ENCODE results near the gene FGD4. TPM values are rescaled to one million over a fixed set of nuclear protein-coding genes. Genes with fewer than 3 reads are reported as not detected.

FGD4 gene
- total RNA-seq, 1 experiment from 2014 or later, result 54.3 TPM

DNA sequence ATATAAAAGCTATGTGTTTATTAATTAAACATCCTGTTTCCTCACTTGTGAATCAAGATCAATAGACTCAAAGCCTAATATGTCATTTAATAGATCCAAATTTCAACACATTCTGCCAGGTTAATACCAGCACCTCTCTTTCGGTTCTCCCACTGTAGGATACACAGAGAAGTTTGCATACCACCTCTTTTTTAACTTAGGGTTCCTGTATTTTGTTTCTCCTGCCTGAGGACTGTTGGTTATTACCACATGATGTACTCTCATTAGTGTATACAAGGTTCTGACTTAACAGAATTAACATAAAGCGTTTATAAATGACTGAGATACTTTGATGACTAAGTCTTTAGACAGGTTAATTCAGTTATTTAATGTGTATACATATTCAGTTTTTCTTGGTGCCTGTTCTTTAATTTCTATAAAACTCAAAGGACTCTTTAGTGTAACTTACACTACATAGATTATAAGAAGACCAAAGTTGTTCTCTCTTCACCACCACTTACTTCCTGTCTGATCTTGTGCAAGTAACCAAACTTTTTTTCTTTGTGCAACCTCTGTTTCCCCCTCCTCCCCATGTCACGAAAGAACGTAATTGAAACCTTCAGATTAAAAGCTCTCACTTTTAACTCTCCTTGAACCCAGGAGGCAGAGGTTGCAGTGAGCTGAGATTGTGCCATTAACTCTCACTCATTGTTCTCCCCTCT is 190.0 kb downstream of the FGD4 start:
- Mint-ChIP-seq H3K36me3 (ENCODE audit: insufficient read depth in 1 of 3, low read depth in 3 of 3) (peaks cover 25 to 54% (median 35%) of the 10 kb centered on the region in 3 experiments), H3K4me1 (peaks cover 3 to 4% of the 10 kb centered on the region in 2 experiments), H3K9me3 (peaks cover 4% of the 10 kb centered on the region in 2 experiments; a peak in 3 of 5 replicates), H3K27ac (peak overlapping the region in 1 of 3 experiments; percentile 68; a peak in 4 of 7 replicates), H3K4me3 (no peak overlapping the region), H3K27me3 (ENCODE audit: low read depth) (no peaks in the 10 kb centered on the region; the same call in 1 of the 2 replicates)
- Histone ChIP-seq H3K4me1 (ENCODE audit: insufficient read depth, low read length) (no peaks in the 10 kb centered on the region), H3K9me3 (ENCODE audit: control insufficient read depth, low read depth, low read length) (no peaks in the 10 kb centered on the region), H3K27me3 (ENCODE audit: insufficient read depth, low read length) (no peaks in the 10 kb centered on the region), H2BK15ac (ENCODE audit: low read depth, low read length) (no peak overlapping the region), H2BK120ac (ENCODE audit: low read depth, low read length, poor library complexity, severe bottlenecking) (no peak overlapping the region), H2AFZ (ENCODE audit: low read length) (no peak overlapping the region), H2BK12ac (ENCODE audit: insufficient read length, low read depth, low read length) (no peak overlapping the region), H3K79me1 (ENCODE audit: insufficient read depth, low read depth, low read length, poor library complexity, severe bottlenecking) (peaks cover 3% of the 10 kb centered on the region), H3K4ac (ENCODE audit: low read depth, low read length) (no peak overlapping the region), H3K23me2 (ENCODE audit: insufficient read length, low read depth, low read length, poor library complexity, severe bottlenecking) (no peaks in the 10 kb centered on the region), H4K8ac (replicated peaks; ENCODE audit: insufficient read length, low read depth, low read length) (no peak overlapping the region), H3K4me2 (ENCODE audit: insufficient read depth, insufficient read length, low read length) (no peak overlapping the region), H3K23ac (ENCODE audit: insufficient read length, low read depth, low read length) (no peak overlapping the region), H3K79me2 (ENCODE audit: insufficient read depth, low read length) (no peaks in the 10 kb centered on the region), H3K27ac (ENCODE audit: insufficient read length, low read depth, low read length) (no peak overlapping the region), H4K91ac (ENCODE audit: insufficient read length, low read depth, low read length) (no peak overlapping the region), H4K20me1 (ENCODE audit: control insufficient read depth, insufficient read depth, insufficient read length) (no peaks in the 10 kb centered on the region), H3K56ac (ENCODE audit: insufficient read length, low read depth, low read length) (no peak overlapping the region), H3K18ac (ENCODE audit: insufficient read length, low read depth, low read length) (no peak overlapping the region), H2BK20ac (ENCODE audit: low read depth, low read length, poor library complexity, severe bottlenecking) (no peak overlapping the region), H3K14ac (ENCODE audit: insufficient read depth, low read length) (no peak overlapping the region), H2AK5ac (ENCODE audit: insufficient read length, low read length) (no peak overlapping the region), H4K5ac (ENCODE audit: insufficient read length, low read depth, low read length) (no peak overlapping the region), H3K9ac (ENCODE audit: extremely low read depth, insufficient read length, low read length) (no peak overlapping the region), H2BK5ac (ENCODE audit: insufficient read length, low read length) (no peak overlapping the region), H3T11ph (ENCODE audit: low read length) (no peak overlapping the region)
- DNase-seq, result no peak
- TF ChIP-seq, protein P1, sequence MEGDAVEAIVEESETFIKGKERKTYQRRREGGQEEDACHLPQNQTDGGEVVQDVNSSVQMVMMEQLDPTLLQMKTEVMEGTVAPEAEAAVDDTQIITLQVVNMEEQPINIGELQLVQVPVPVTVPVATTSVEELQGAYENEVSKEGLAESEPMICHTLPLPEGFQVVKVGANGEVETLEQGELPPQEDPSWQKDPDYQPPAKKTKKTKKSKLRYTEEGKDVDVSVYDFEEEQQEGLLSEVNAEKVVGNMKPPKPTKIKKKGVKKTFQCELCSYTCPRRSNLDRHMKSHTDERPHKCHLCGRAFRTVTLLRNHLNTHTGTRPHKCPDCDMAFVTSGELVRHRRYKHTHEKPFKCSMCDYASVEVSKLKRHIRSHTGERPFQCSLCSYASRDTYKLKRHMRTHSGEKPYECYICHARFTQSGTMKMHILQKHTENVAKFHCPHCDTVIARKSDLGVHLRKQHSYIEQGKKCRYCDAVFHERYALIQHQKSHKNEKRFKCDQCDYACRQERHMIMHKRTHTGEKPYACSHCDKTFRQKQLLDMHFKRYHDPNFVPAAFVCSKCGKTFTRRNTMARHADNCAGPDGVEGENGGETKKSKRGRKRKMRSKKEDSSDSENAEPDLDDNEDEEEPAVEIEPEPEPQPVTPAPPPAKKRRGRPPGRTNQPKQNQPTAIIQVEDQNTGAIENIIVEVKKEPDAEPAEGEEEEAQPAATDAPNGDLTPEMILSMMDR (conservative IDR thresholded peaks at IDR 0.05), result no peak
- WGBS (ENCODE audit: extremely low coverage, insufficient read length, low lambda C conversion rate), result no CpG with 5 or more reads among the region's 4 CpGs
